IMR-90 (cell line): Measurements from ENCODE around the gene C3orf18.

ENCODE experiments used
- BHLHE40 ChIP-seq: fragments of 150-350 bp; IDR thresholded peaks from 2 replicates; pipeline ENCODE4 v1.6.1; 2016; ENCODE audit warnings: mild to moderate bottlenecking, low read depth, low read length
- CEBPB ChIP-seq: IDR thresholded peaks from 2 replicates; pipeline ENCODE4 v1.6.1; 2012; ENCODE audit warnings: low read depth, low read length, improper control_type of control experiment
- FOS ChIP-seq: fragments of 150-350 bp; IDR thresholded peaks from 2 replicates; pipeline ENCODE4 v1.6.1; 2016; ENCODE audit warnings: low read depth, low read length
- MAFK ChIP-seq: IDR thresholded peaks from 2 replicates; pipeline ENCODE4 v1.6.1; 2012; ENCODE audit warnings: low read depth, low read length, improper control_type of control experiment
- MAZ ChIP-seq: IDR thresholded peaks from 2 replicates; pipeline ENCODE4 v1.6.1; 2012; ENCODE audit warnings: low read depth, mild to moderate bottlenecking, low read length, improper control_type of control experiment, moderate library complexity, borderline replicate concordance
- MXI1 ChIP-seq: IDR thresholded peaks from 2 replicates; pipeline ENCODE4 v1.6.1; 2012; ENCODE audit warnings: low read depth, mild to moderate bottlenecking, low read length, moderate library complexity, borderline replicate concordance
- POLR2A ChIP-seq: IDR thresholded peaks from 2 replicates; pipeline ENCODE4 v1.6.1; 2012; ENCODE audit warnings: mild to moderate bottlenecking, low read depth, low read length
- RAD21 ChIP-seq: IDR thresholded peaks from 2 replicates; pipeline ENCODE4 v1.6.1; 2012; ENCODE audit warnings: low read length, improper control_type of control experiment
- RCOR1 ChIP-seq: IDR thresholded peaks from 2 replicates; pipeline ENCODE4 v1.6.1; 2012; ENCODE audit warnings: mild to moderate bottlenecking, low read length, improper control_type of control experiment; ENCODE audit not compliant: insufficient replicate concordance
- SMC3 ChIP-seq: fragments of 150-350 bp; IDR thresholded peaks from 2 replicates; pipeline ENCODE4 v1.6.1; 2016; ENCODE audit warnings: low read depth, mild to moderate bottlenecking, antibody characterized with exemption, low read length, moderate library complexity
- TF ChIP-seq, protein P1 (sequence below): fragments of 150-350 bp; IDR thresholded peaks from 2 replicates; pipeline ENCODE4 v1.6.1; 2017; ENCODE audit warnings: mild to moderate bottlenecking, antibody characterized with exemption, low read length, low read depth
- TF ChIP-seq, protein P2 (sequence below): conservative IDR thresholded peaks from 2 replicates; pipeline ENCODE4 v1.5.1; 2012; ENCODE audit warnings: mild to moderate bottlenecking, low read depth, low read length, improper control_type of control experiment
- TF ChIP-seq, protein P3 (sequence below): fragments of 150-350 bp; IDR thresholded peaks from 2 replicates; pipeline ENCODE4 v1.6.1; 2016; ENCODE audit warnings: low read depth, mild to moderate bottlenecking, low read length, moderate library complexity, borderline replicate concordance

DNA sequence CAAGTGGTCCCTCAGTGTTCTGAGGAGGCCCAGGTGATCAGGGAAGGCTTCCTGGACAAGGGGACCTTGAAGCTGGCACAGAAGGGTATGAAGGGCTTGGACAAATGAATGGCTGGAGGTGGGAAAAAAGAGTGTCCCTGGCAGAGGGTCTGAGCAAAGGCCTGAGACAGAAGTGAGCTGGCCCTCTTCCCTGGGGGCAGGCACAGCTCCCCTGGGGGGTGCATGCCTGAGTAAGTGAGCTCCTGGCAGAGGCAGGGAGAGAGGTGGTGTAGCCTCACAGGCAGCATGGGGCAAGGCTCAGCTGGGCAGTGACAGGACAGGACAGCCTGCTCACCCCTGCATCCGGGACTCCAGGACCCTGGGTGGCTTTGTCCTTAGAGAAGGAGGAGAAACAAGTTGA, 58.7 kb downstream of the C3orf18 start:
- TF ChIP-seq SMC3: no peak
- TF ChIP-seq, protein P1, sequence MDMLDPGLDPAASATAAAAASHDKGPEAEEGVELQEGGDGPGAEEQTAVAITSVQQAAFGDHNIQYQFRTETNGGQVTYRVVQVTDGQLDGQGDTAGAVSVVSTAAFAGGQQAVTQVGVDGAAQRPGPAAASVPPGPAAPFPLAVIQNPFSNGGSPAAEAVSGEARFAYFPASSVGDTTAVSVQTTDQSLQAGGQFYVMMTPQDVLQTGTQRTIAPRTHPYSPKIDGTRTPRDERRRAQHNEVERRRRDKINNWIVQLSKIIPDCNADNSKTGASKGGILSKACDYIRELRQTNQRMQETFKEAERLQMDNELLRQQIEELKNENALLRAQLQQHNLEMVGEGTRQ: no peak
- TF ChIP-seq, protein P2, sequence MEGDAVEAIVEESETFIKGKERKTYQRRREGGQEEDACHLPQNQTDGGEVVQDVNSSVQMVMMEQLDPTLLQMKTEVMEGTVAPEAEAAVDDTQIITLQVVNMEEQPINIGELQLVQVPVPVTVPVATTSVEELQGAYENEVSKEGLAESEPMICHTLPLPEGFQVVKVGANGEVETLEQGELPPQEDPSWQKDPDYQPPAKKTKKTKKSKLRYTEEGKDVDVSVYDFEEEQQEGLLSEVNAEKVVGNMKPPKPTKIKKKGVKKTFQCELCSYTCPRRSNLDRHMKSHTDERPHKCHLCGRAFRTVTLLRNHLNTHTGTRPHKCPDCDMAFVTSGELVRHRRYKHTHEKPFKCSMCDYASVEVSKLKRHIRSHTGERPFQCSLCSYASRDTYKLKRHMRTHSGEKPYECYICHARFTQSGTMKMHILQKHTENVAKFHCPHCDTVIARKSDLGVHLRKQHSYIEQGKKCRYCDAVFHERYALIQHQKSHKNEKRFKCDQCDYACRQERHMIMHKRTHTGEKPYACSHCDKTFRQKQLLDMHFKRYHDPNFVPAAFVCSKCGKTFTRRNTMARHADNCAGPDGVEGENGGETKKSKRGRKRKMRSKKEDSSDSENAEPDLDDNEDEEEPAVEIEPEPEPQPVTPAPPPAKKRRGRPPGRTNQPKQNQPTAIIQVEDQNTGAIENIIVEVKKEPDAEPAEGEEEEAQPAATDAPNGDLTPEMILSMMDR: no peak
- no peak for TF ChIP-seq MAZ
- TF ChIP-seq RCOR1: no peak
- no peak for TF ChIP-seq BHLHE40
- no peak for TF ChIP-seq FOS
- TF ChIP-seq RAD21: no peak
- TF ChIP-seq, protein P3, sequence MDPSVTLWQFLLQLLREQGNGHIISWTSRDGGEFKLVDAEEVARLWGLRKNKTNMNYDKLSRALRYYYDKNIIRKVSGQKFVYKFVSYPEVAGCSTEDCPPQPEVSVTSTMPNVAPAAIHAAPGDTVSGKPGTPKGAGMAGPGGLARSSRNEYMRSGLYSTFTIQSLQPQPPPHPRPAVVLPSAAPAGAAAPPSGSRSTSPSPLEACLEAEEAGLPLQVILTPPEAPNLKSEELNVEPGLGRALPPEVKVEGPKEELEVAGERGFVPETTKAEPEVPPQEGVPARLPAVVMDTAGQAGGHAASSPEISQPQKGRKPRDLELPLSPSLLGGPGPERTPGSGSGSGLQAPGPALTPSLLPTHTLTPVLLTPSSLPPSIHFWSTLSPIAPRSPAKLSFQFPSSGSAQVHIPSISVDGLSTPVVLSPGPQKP: no peak
- TF ChIP-seq MXI1: no peak
- TF ChIP-seq CEBPB: no peak
- TF ChIP-seq POLR2A: no peak
- no peak for TF ChIP-seq MAFK
